GM12892 (cell line): ENCODE data around the gene EPAS1.

Experiments
- DNase-seq: peaks from one replicate; pipeline ENCODE4 v3.0.0; 2011; ENCODE audit not compliant: insufficient read length
- FAIRE-seq: peaks from 2 replicates; lab custom pipeline; 2011; peaks lifted over from hg19 to GRCh38; lab: Jason Lieb, UNC
- POLR2A ChIP-seq: IDR thresholded peaks from 2 replicates; pipeline ENCODE4 v1.6.1; 2011; ENCODE audit warnings: low read depth, low read length, control low read depth
- POLR2AphosphoS5 ChIP-seq: IDR thresholded peaks from 2 replicates; pipeline ENCODE4 v1.6.1; 2011; ENCODE audit warnings: low read depth, low read length, control low read depth
- TAF1 ChIP-seq: IDR thresholded peaks from 2 replicates; pipeline ENCODE4 v1.6.1; 2011; ENCODE audit warnings: low read depth, mild to moderate bottlenecking, control low read depth, low read length, borderline replicate concordance

The EPAS1 gene

DNA sequence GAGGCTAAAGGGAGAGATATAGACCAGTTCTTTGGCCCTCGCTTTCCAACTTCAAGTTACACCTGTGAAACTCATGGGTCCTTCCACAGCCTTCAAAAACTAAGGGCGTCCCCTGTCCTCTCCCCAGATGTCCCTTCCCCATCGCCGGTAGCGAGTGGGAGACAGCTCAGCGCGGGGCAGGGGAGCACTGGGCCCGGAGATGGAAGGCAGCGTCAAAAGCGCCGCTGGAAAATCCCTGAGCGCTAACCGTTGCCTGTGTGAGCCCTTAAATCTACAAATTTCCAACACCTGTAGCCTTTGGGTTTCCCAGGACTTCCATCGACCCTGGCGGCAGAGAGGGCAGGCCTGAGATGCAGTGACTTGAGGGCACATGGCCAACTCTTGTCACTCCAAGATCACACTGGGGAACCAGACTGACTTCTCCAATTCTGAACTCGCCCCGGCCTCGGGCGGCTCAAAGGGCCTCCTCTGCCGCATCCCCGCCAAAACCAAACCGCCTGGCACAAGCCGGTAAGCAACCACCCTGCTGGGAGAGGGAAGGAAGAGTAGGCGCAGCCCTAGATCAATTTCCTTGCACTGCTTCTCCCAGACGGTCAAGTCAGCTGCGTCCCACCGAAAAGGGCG is 879 bp upstream of the EPAS1 start:
- DNase-seq (peak; percentile 30), FAIRE-seq (no peak)
- TF ChIP-seq POLR2AphosphoS5 (no peak), TAF1 (no peak), POLR2A (no peak)

GRCh38 chr2:46297546-46298271 is 502 bp downstream of the EPAS1 start:
- TF ChIP-seq POLR2AphosphoS5 (no peak), POLR2A (no peak), TAF1 (no peak)
- peak; percentile 59 for DNase-seq
- no peak for FAIRE-seq

- FAIRE-seq = no peak
- no peak for DNase-seq
- TF ChIP-seq POLR2AphosphoS5 (no peak), POLR2A (no peak), TAF1 (no peak)
These were observed 990 bp downstream of the EPAS1 start for GRCh38 chr2:46298272-46298521.

DNA sequence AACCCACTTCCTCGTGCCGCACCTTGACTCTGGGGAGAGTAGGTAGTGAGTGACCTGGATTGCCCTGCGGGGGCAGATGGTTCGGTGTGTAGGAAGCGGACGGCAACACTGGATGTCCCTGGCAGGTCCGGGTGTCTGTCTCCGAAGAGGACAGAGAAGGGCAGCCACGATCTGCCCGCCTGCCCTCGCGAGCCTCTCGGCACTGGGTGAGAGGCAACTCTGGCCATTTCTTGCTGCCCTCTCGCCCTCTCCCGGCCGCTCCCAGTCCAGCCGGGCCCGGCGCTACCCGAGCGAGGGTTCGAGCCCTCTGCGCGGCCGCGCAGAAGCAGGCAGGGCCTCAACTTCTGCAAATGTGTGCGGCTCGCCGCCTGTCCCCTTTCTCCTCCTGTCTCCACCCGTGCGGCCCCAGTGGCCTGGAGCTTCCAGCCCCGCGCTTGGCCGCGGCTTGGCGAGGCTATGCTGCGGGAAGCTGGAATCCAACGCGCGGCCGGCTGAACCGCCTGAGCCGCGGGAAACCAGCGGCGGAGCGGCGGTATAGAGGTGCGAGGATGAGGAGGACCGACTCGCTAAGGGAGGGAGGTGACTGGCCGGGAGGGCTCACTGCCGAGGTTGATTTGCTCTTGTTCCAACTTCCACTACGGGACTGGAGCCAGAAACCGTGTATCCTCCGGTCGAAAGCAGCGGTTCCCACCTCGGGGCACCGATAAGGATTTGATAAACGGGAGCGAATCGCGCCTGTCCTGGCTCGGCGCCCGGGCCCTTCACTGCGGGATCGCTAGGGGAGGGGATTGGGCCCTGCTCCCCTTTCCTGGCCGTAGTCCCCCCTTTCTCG is 1.5 kb downstream of the EPAS1 start:
- TF ChIP-seq TAF1 = no peak
- no peak for TF ChIP-seq POLR2A
- TF ChIP-seq POLR2AphosphoS5 = no peak
- peak; percentile 42 for DNase-seq

DNA sequence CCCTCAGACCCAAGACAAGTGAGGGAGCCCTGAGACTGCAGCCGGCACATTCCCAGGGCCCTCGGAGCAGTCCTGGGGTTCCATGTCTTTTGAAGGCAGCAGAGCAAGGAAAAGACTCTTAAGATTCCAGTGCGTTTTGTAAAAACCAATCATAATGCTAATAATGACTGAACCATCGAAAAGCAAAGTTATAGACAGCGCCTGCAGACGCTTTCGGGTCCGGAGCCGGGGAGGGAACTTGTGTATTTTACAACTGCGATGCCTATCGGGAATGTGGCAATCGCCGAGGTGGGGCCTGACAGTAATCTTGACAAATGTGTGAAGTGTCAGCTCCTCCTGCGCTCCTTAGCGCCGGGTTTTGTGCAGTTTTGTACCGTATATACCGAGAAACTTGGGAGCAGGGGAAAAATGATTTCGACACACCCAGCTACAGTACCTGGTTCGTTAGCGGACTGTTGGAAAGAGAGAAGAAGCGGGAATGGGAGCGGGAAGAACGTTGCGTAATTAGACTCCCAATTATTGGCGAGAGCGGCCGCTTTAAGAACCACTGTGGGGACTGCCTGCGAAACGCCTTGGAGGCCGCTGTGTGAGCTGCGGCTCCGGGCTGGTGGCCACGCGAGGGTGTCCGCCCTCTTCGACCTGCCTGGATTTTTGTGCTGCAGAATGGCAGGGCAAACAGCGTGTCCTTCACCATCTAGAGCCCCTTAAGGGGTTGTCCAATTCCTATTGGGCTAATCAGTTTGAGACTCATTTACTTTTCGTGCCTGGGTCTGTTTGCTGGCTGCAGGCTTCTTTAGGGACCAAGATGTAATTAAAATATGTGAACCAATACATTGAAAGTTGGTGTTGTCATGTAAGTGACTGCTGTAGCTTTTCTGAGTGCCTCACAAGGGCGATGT is 2.4 kb downstream of the EPAS1 start:
- no peak for TF ChIP-seq TAF1
- TF ChIP-seq POLR2AphosphoS5 = no peak
- no peak for TF ChIP-seq POLR2A
- DNase-seq (no peak), FAIRE-seq (no peak)

More for the DNA sequence above, 1.5 kb downstream of the EPAS1 start:
- FAIRE-seq = no peak

DNA sequence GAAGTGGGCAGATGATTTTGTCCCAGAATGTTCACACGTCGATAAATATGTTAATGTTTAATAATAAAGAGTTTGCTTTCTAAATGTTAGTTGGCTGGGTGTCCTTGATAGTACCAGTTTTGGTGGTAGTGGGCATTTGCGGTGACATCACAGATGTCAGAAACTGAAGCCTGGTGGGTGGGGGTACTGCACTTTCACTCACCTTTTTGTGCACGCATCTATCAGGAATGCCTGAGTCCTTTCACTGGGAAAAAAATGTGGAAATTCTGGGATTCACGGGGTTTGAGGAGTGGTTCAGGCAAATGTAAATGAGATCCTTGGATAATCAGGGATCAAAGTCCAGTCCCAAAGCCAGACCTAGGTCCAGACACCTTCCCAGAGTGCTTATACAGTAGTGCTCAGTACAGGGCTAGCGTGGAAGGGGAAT is 3.2 kb downstream of the EPAS1 start:
- FAIRE-seq (no peak), DNase-seq (no peak)
- TF ChIP-seq TAF1 (no peak), POLR2A (no peak), POLR2AphosphoS5 (no peak)

DNA sequence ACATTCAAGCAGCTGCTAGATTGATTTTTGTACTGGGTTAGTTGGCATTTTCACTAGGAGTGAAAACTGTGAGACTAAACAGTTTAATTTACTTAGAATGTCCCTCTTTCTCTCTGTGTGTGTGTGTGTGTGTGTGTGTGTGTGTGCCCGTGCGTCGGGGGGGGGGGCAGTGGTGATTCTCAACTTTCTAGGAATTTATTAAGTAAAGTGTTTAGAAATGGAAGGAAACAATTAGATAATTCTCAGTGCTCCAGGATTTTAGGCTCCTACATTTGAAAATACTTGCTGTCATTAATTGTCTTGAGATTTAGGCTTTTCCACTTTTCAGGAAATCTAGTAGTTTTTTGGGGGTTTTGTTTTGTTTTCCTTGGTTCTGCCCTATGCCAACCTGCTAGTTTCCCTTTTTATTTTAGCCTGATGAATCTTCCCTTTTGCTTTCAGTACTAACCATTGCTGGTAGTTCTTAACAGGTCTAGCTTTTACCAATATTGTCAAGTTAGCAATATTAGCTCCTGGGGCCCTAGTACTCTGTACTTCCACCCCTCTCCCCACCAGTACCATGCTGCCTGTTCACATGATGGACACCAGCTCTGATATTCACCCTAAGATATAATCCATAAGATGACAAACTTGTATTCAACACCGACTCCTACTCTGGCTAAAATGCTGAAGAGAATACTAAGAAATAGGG is 4.9 kb downstream of the EPAS1 start:
- FAIRE-seq (no peak), DNase-seq (no peak)
- TF ChIP-seq TAF1 = no peak
- TF ChIP-seq POLR2A = no peak
- TF ChIP-seq POLR2AphosphoS5 = no peak

GRCh38 chr2:46303233-46303632 is 6.0 kb downstream of the EPAS1 start:
- DNase-seq (no peak), FAIRE-seq (no peak)
- no peak for TF ChIP-seq POLR2AphosphoS5
- TF ChIP-seq POLR2A = no peak
- no peak for TF ChIP-seq TAF1

DNA sequence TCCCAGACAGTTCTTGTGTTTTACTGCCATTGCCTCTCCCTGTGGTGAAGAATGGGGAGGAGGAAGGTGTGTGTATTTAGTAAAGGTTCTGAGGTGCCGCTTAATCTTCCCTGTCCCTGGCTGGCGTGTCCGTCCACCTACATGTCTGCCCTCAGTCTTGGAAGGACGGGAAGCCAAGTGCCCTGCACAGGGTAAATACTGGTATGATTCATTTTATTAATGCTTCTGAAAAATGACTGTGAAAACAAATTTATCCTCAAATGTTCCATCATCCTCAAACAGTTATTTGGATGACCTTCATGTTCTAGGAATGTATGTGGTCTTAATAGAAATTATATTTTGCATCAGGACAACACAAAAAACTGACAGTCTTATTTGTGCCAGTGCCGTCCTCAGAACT is 6.6 kb downstream of the EPAS1 start:
- FAIRE-seq = no peak

GRCh38 chr2:46304635-46305034 is 7.4 kb downstream of the EPAS1 start:
- DNase-seq (no peak), FAIRE-seq (no peak)
- TF ChIP-seq POLR2A = no peak
- no peak for TF ChIP-seq TAF1
- TF ChIP-seq POLR2AphosphoS5 = no peak

More for the DNA sequence above, 6.6 kb downstream of the EPAS1 start:
- no peak for DNase-seq
- no peak for TF ChIP-seq POLR2A
- TF ChIP-seq TAF1 = no peak
- TF ChIP-seq POLR2AphosphoS5 = no peak

DNA sequence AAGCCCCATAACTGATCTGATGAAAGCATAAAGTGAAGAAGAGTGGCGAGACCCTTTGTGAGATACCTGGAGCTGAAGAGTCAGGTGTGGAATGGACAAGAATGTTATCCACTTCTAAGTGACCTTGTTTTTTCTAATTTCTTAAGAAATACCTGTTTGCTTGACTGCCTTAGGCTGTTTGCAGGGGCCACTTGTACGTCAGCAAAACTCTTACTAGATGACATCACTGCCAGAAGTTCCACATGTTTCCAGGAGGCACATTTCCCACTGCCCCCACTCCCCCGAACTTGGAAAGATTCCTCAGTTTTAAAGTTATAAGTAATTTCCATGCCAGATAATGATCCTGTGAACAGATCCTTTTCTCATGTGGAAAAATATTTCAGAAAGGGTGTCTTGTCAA is 8.0 kb downstream of the EPAS1 start:
- TF ChIP-seq POLR2AphosphoS5 (no peak), POLR2A (no peak)
- DNase-seq = no peak
- no peak for FAIRE-seq
